ENCODE results near the gene OR5B2. TPM values are rescaled to one million over a fixed set of nuclear protein-coding genes. Genes with fewer than 3 reads are reported as not detected.

Gene OR5B2
- not detected in 5 replicates for total RNA-seq (2022; extraction: Qiagen RNA extraction; ENCODE audit: low read depth)

GRCh38 chr11:58428021-58428420, at the start of gene OR5B2:
OR5B2 (minus strand) TSS chr11:58428121; CDS start chr11:58423261, 4,860 bp downstream.

GRCh38 chr11:58442136-58442535, 14.2 kb upstream of the OR5B2 start, which contains the start of gene OR5B12:
OR5B12 (minus strand) TSS chr11:58442236; CDS start chr11:58440151, 2,085 bp downstream.

DNA sequence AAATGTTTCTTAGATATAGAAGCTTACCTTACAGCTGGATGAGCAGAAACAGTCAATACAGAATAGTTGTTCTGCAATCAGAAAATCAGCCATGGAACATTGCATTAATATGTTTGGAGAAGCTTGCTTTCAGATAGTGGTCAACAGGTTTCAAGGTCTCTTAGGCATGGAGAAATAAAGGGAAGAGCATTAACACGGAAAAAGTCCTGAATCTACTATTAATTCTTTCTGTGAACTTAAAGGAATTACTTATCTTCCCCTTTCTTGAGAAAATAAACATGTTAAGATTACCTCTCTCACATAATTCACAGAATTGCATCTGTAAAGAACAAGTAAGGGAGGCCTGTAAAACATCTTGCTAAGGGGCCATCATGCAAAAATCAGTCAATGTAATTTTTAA, 21.1 kb downstream of the OR5B2 start, which contains the start of gene OR5B3:
Gene OR5B3 (minus strand): TSS at position 101 of the 400 bp plus-strand sequence. CDS start 3,465 bp downstream, outside the sequence.

Other genes with a start within 250 kb of the OR5B2 start
- not detected in 5 replicates for gene OR9Q2, start 239.1 kb downstream of the OR5B2 start, total RNA-seq (2022; extraction: Qiagen RNA extraction; ENCODE audit: low read depth)
- not detected in 5 replicates for gene OR1S2, start 224.0 kb downstream of the OR5B2 start, total RNA-seq (2022; extraction: Qiagen RNA extraction; ENCODE audit: low read depth)
- gene OR1S1, start 215.4 kb downstream of the OR5B2 start, total RNA-seq (2022; extraction: Qiagen RNA extraction; ENCODE audit: low read depth): not detected in 5 replicates
- gene OR10Q1, start 199.2 kb downstream of the OR5B2 start, total RNA-seq (2022; extraction: Qiagen RNA extraction; ENCODE audit: low read depth): not detected in 5 replicates
- gene OR10W1, start 159.9 kb downstream of the OR5B2 start, total RNA-seq (2022; extraction: Qiagen RNA extraction; ENCODE audit: low read depth): not detected in 5 replicates
- gene OR5B17, start 69.1 kb downstream of the OR5B2 start, total RNA-seq (2022; extraction: Qiagen RNA extraction; ENCODE audit: low read depth): not detected in 5 replicates
- gene OR5B3, start 21.2 kb downstream of the OR5B2 start, total RNA-seq (2022; extraction: Qiagen RNA extraction; ENCODE audit: low read depth): not detected in 5 replicates
- not detected in 5 replicates for gene OR5B12, start 14.1 kb upstream of the OR5B2 start, total RNA-seq (2022; extraction: Qiagen RNA extraction; ENCODE audit: low read depth)
- not detected in 5 replicates for gene OR5B21, start 80.0 kb upstream of the OR5B2 start, total RNA-seq (2022; extraction: Qiagen RNA extraction; ENCODE audit: low read depth)
- 2.2 to 4.1 TPM (median 2.5 TPM) in 5 replicates for gene LPXN, start 147.7 kb upstream of the OR5B2 start, total RNA-seq (2022; extraction: Qiagen RNA extraction; ENCODE audit: low read depth)
- gene ZFP91, start 150.9 kb upstream of the OR5B2 start, total RNA-seq (2022; extraction: Qiagen RNA extraction; ENCODE audit: low read depth): 26.9 to 47.6 TPM (median 42.3 TPM) in 5 replicates
- gene CNTF, start 194.5 kb upstream of the OR5B2 start, total RNA-seq (2022; extraction: Qiagen RNA extraction; ENCODE audit: low read depth): 0.95 to 1.5 TPM (median 1.2 TPM) in 5 replicates

Data from A549 treated with ZK216348 at 1 μM for 4 hours (cell line).